ENCODE measurements around the gene GPR146. TPM values are rescaled to one million over a fixed set of nuclear protein-coding genes. Genes with fewer than 3 reads are reported as not detected.

GPR146 gene
- polyA plus RNA-seq, 3 donors, result 0.48 to 0.92 (median 0.48) TPM

DNA sequence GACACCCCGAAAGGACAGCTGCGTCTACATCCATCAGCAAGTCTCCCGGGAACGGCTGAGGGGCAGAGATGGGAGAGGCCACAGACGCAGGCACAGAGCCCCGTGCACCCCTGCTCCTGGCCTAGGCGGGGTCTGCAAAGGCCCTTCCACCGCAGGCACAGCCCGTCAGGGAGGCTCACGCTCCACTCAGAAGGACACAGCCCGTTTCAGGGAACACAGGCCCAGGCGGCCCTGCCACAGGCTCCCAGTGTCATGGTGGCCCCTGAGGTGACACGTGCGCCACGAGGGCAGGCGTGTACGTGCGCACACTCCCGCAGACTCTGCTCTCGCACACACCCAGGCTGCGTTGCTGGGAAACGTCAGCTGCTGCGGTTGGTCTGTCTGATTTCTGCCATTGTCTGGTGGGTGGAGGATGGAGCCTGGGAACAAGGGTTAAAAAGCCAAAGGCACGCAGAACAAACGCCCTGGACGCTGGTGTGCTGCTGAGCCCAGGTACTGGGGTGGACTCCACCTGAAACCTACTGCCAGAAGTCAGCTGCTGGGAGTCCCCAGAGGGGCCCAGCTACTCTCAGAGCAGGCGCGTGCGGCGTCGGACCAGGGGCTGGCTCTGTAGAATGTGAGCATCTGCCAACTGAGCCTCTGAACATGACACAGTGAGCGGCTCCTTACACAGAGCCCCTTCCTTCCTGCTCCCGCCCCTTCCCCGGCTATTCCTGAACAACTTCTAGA is 56.7 kb downstream of the GPR146 start:
- Histone ChIP-seq H2AFZ (ENCODE audit: insufficient read depth, low read depth, low read length, poor library complexity, severe bottlenecking) (no peak overlapping the region), H3K36me3 (replicated peaks in 1 of 2; ENCODE audit: control insufficient read depth in 1 of 2, insufficient read depth in 2 of 2, low read length in 2 of 2) (no peaks in the 10 kb centered on the region), H3K9me3 (replicated peaks in 1 of 2; ENCODE audit: control insufficient read depth in 1 of 2, insufficient read depth in 1 of 2, low read length in 2 of 2) (no peaks in the 10 kb centered on the region), H3K4me1 (ENCODE audit: control insufficient read depth in 1 of 2, insufficient read depth in 2 of 2, low read length in 2 of 2) (peaks cover 9 to 15% of the 10 kb centered on the region in 2 donors), H3K9ac (ENCODE audit: insufficient read depth, low read length, poor library complexity, severe bottlenecking) (no peak overlapping the region), H3K4me2 (replicated peaks; ENCODE audit: extremely low read depth, low read length, poor library complexity, severe bottlenecking) (no peak overlapping the region), H3K27me3 (ENCODE audit: control insufficient read depth in 2 of 2, insufficient read depth in 2 of 2, low read length in 2 of 2) (no peaks in the 10 kb centered on the region), H3K4me3 (replicated peaks in 1 of 3; ENCODE audit: low read depth in 2 of 3, low read length in 3 of 3) (no peak overlapping the region), H4K20me1 (ENCODE audit: insufficient read depth, low read length) (no peaks in the 10 kb centered on the region), H3K79me2 (ENCODE audit: insufficient read depth, low read length) (no peaks in the 10 kb centered on the region), H3K27ac (ENCODE audit: low read depth in 1 of 2, low read length in 2 of 2) (no peak overlapping the region)
- Mint-ChIP-seq H3K27me3 (ENCODE audit: low read depth in 3 of 3) (peaks cover 0 to 2% (median 1%) of the 10 kb centered on the region in 3 donors), H3K9me3 (peaks cover 0 to 4% (median 1%) of the 10 kb centered on the region in 7 donors), H3K4me3 (no peak overlapping the region), H3K27ac (no peak overlapping the region), H3K36me3 (no peaks in the 10 kb centered on the region), H3K4me1 (peaks cover 7% of the 10 kb centered on the region)
- WGBS (ENCODE audit: insufficient coverage), result 90% methylated on average over 33 of the region's 34 CpGs
- intact Hi-C loops (cut with micrococcal nuclease), result no loop called here
- TF ChIP-seq, protein P1, sequence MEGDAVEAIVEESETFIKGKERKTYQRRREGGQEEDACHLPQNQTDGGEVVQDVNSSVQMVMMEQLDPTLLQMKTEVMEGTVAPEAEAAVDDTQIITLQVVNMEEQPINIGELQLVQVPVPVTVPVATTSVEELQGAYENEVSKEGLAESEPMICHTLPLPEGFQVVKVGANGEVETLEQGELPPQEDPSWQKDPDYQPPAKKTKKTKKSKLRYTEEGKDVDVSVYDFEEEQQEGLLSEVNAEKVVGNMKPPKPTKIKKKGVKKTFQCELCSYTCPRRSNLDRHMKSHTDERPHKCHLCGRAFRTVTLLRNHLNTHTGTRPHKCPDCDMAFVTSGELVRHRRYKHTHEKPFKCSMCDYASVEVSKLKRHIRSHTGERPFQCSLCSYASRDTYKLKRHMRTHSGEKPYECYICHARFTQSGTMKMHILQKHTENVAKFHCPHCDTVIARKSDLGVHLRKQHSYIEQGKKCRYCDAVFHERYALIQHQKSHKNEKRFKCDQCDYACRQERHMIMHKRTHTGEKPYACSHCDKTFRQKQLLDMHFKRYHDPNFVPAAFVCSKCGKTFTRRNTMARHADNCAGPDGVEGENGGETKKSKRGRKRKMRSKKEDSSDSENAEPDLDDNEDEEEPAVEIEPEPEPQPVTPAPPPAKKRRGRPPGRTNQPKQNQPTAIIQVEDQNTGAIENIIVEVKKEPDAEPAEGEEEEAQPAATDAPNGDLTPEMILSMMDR (IDR thresholded peaks at IDR 0.05), result no peak
- DNase-seq, result no peak

DNA sequence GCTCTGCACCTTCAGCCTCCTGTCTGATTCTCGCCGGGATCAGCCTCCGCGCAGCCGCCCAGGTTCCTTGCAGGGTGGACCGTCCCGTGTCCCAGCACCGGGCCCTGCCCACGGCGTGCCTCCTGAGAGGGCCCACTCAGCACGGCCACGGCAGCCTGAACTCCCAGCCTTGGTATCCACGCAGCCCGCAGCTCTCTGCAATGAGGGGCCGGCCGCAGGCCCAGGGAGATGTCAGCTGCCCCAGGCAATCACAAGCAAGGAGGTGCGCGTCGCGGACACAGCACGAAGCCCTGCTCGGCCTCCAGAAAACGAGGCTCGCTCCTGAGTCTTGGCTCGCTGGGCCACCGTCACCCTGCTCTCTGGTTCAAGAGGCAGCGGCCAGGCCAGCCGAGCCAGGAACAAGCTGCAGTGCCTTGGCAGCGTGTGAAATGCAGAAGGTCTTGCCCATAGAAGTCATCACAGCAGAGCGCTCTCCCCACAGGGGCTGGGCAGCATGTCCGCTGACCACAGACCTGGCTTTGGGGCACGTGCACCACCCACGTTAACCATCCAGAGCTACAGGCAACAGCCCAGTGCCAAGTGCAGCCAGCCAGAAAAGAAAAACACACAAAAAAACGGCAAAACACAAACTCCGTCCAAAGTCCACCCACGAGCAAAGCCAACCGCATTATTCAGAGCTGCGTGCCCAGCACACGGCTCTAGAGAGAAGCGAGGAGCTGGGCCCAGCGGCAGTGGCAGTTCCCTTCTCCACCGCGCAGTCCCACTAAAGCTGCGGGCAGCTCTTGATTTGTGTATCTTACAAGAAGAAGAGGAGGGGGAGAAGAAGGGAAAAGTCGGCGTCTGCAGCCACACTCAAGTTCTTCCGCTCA is 57.5 kb downstream of the GPR146 start:
- intact Hi-C loops (cut with micrococcal nuclease), result no loop called here
- Mint-ChIP-seq H3K4me3 (no peak overlapping the region), H3K9me3 (peaks cover 0 to 4% (median 1%) of the 10 kb centered on the region in 7 donors), H3K36me3 (no peaks in the 10 kb centered on the region), H3K27me3 (ENCODE audit: low read depth in 3 of 3) (peaks cover 0 to 2% (median 1%) of the 10 kb centered on the region in 3 donors), H3K4me1 (peaks cover 7% of the 10 kb centered on the region), H3K27ac (no peak overlapping the region)
- H3K36me3 ChIP-seq (replicated peaks in 1 of 2; ENCODE audit: control insufficient read depth in 1 of 2, insufficient read depth in 2 of 2, low read length in 2 of 2), result no peaks in the 10 kb centered on the region
- H3K27ac ChIP-seq (ENCODE audit: low read depth in 1 of 2, low read length in 2 of 2), result no peak overlapping the region
- 97% methylated on average over 41 of the region's 47 CpGs for WGBS (ENCODE audit: insufficient coverage)
- H3K9me3 ChIP-seq (replicated peaks in 1 of 2; ENCODE audit: control insufficient read depth in 1 of 2, insufficient read depth in 1 of 2, low read length in 2 of 2), result no peaks in the 10 kb centered on the region
- no peaks in the 10 kb centered on the region for H3K79me2 ChIP-seq (ENCODE audit: insufficient read depth, low read length)
- no peak overlapping the region for H3K4me2 ChIP-seq (replicated peaks; ENCODE audit: extremely low read depth, low read length, poor library complexity, severe bottlenecking)
- H3K9ac ChIP-seq (ENCODE audit: insufficient read depth, low read length, poor library complexity, severe bottlenecking), result no peak overlapping the region
- H3K27me3 ChIP-seq (ENCODE audit: control insufficient read depth in 2 of 2, insufficient read depth in 2 of 2, low read length in 2 of 2), result no peaks in the 10 kb centered on the region
- H2AFZ ChIP-seq (ENCODE audit: insufficient read depth, low read depth, low read length, poor library complexity, severe bottlenecking), result no peak overlapping the region
- H3K4me1 ChIP-seq (ENCODE audit: control insufficient read depth in 1 of 2, insufficient read depth in 2 of 2, low read length in 2 of 2), result peaks cover 9 to 15% of the 10 kb centered on the region in 2 donors
- DNase-seq, result no peak
- H3K4me3 ChIP-seq (replicated peaks in 1 of 3; ENCODE audit: low read depth in 2 of 3, low read length in 3 of 3), result no peak overlapping the region
- TF ChIP-seq, protein P1 (IDR thresholded peaks at IDR 0.05), result no peak
- no peaks in the 10 kb centered on the region for H4K20me1 ChIP-seq (ENCODE audit: insufficient read depth, low read length)

Measured in CD14-positive monocyte (primary cell).